ENCODE measurements around the gene DNAL4.

GRCh38 chr22:38756711-38757463 lies 37.1 kb downstream of the DNAL4 start:
- TF ChIP-seq CTCF (IDR thresholded peaks at IDR 0.05 in 2 of 3, conservative IDR thresholded peaks at IDR 0.05 in 1 of 3; ENCODE audit: control insufficient read depth in 2 of 3, extremely low read depth in 1 of 3, insufficient read depth in 1 of 3, low read depth in 3 of 3, low read length in 3 of 3) = no peak
- TF ChIP-seq TAF1 (IDR thresholded peaks at IDR 0.05; ENCODE audit: borderline replicate concordance, low read depth, low read length) = no peak
- no peak for TF ChIP-seq REST (IDR thresholded peaks at IDR 0.05; ENCODE audit: low read depth, low read length)
- TF ChIP-seq TCF12 (IDR thresholded peaks at IDR 0.05; ENCODE audit: low read depth, low read length) = no peak
- no peak for TF ChIP-seq ZNF24 (IDR thresholded peaks at IDR 0.05)
- no peak for TF ChIP-seq RAD21 (IDR thresholded peaks at IDR 0.05; ENCODE audit: insufficient read depth, low read depth, low read length)
- TF ChIP-seq SIX5 (IDR thresholded peaks at IDR 0.05; ENCODE audit: low read depth, low read length, severe bottlenecking) = no peak
- no peak for TF ChIP-seq JUND (IDR thresholded peaks at IDR 0.05; ENCODE audit: low read depth, low read length)
- no peak for TF ChIP-seq SREBF1 (IDR thresholded peaks at IDR 0.05; ENCODE audit: low read length)
- no peak for TF ChIP-seq FOXK2 (IDR thresholded peaks at IDR 0.05)
